HEK293 (cell line): Measurements from ENCODE around the gene DYNC1I1.

Source experiments
- HOXD13 ChIP-seq: sonication (generic); formaldehyde crosslinking; IDR thresholded peaks from 2 replicates; pipeline ENCODE4 v1.8.0; 2022; ENCODE audit warnings: missing genetic modification reagents, borderline replicate concordance
- MZF1 ChIP-seq: fragments of 450-650 bp; formaldehyde crosslinking; IDR thresholded peaks from 2 replicates; pipeline ENCODE4 v1.5.1; 2017; ENCODE audit warnings: missing biosample characterization, missing genetic modification characterization, borderline replicate concordance
- REST ChIP-seq: fragments of 450-650 bp; formaldehyde crosslinking; IDR thresholded peaks from 2 replicates; pipeline ENCODE4 v1.5.1; 2016; ENCODE audit warnings: missing biosample characterization, missing genetic modification characterization
- ZNF16 ChIP-seq: fragments of 450-650 bp; formaldehyde crosslinking; IDR thresholded peaks from 2 replicates; pipeline ENCODE4 v1.5.1; 2016; ENCODE audit warnings: low read depth, missing biosample characterization, missing genetic modification characterization
- ZNF398 ChIP-seq: fragments of 450-650 bp; formaldehyde crosslinking; IDR thresholded peaks from 2 replicates; pipeline ENCODE4 v1.5.1; 2017; ENCODE audit warnings: missing biosample characterization, missing genetic modification characterization
- ZNF670 ChIP-seq: fragments of 450-650 bp; formaldehyde crosslinking; IDR thresholded peaks from 2 replicates; pipeline ENCODE4 v1.5.1; 2016; ENCODE audit warnings: missing biosample characterization, missing genetic modification characterization, low read depth
- ZSCAN16 ChIP-seq: fragments of 450-650 bp; formaldehyde crosslinking; IDR thresholded peaks from 2 replicates; pipeline ENCODE4 v1.5.1; 2016; ENCODE audit warnings: missing biosample characterization, missing genetic modification characterization
- ZSCAN5A ChIP-seq: fragments of 450-650 bp; formaldehyde crosslinking; IDR thresholded peaks from 2 replicates; pipeline ENCODE4 v1.5.1; 2016; ENCODE audit warnings: missing biosample characterization, missing genetic modification characterization
- TF ChIP-seq, protein P1 (sequence below): fragments of 450-650 bp; formaldehyde crosslinking; IDR thresholded peaks from 2 replicates; pipeline ENCODE4 v1.5.1; 2016; ENCODE audit warnings: missing biosample characterization, missing genetic modification characterization
- TF ChIP-seq, protein P2 (sequence below): fragments of 450-650 bp; formaldehyde crosslinking; IDR thresholded peaks from 2 replicates; pipeline ENCODE4 v1.5.1; 2016; ENCODE audit warnings: missing biosample characterization, missing genetic modification characterization

DNA sequence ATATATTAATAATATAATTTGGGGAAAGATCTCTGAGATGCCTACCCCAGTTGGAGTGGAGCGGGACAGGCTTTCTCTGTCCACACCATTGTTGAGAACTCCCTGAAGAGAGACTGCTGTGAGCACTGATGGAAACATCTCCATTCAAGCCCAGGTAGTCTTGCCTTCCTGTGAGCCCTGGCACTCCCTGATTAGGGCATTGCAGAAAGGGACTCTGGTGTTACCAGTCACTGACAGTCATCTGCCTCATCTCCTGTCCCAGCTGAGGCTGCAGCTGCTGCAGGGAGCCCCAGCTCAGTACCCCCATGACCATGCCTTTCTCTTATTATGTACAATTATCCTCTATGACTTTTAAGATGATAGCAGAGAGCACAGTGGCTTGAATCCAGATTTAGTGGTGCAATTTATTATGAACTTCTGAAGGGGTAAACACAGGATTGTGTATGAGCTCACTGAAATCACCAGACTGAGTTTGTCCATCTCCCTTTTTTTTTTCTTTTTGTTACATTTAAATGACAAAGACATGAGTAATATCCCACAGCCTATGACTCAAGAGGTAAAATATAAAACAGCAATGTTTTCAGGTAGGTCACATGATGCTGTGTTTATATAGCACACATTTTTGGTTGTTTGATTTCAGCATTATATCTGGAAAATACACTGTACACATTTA is 312.7 kb downstream of the DYNC1I1 start:
- TF ChIP-seq, protein P1, sequence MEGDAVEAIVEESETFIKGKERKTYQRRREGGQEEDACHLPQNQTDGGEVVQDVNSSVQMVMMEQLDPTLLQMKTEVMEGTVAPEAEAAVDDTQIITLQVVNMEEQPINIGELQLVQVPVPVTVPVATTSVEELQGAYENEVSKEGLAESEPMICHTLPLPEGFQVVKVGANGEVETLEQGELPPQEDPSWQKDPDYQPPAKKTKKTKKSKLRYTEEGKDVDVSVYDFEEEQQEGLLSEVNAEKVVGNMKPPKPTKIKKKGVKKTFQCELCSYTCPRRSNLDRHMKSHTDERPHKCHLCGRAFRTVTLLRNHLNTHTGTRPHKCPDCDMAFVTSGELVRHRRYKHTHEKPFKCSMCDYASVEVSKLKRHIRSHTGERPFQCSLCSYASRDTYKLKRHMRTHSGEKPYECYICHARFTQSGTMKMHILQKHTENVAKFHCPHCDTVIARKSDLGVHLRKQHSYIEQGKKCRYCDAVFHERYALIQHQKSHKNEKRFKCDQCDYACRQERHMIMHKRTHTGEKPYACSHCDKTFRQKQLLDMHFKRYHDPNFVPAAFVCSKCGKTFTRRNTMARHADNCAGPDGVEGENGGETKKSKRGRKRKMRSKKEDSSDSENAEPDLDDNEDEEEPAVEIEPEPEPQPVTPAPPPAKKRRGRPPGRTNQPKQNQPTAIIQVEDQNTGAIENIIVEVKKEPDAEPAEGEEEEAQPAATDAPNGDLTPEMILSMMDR (tag by site-specific recombination), result no peak
- TF ChIP-seq, protein P2, sequence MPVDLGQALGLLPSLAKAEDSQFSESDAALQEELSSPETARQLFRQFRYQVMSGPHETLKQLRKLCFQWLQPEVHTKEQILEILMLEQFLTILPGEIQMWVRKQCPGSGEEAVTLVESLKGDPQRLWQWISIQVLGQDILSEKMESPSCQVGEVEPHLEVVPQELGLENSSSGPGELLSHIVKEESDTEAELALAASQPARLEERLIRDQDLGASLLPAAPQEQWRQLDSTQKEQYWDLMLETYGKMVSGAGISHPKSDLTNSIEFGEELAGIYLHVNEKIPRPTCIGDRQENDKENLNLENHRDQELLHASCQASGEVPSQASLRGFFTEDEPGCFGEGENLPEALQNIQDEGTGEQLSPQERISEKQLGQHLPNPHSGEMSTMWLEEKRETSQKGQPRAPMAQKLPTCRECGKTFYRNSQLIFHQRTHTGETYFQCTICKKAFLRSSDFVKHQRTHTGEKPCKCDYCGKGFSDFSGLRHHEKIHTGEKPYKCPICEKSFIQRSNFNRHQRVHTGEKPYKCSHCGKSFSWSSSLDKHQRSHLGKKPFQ, result no peak
- no peak for TF ChIP-seq ZSCAN5A (tag by site-specific recombination)
- no peak for TF ChIP-seq ZNF670
- no peak for TF ChIP-seq ZSCAN16 (tag by site-specific recombination)
- TF ChIP-seq MZF1 (tag by site-specific recombination), result no peak
- no peak for TF ChIP-seq ZNF16 (tag by site-specific recombination)
- TF ChIP-seq REST (tag by site-specific recombination), result no peak
- TF ChIP-seq ZNF398 (tag by site-specific recombination), result no peak
- TF ChIP-seq HOXD13 (CRISPR knock-in tag), result no peak
